Vagina (tissue), 2 donors: Measurements from ENCODE around the gene MTARC2. TPM values are rescaled to one million over a fixed set of nuclear protein-coding genes. Genes with fewer than 3 reads are reported as not detected.

ENCODE experiments used
- DNase-seq, 2 donors: peaks; one replicate each; pipeline ENCODE4 v3.0.0-alpha.2; 2017; ENCODE audit errors: extremely low spot score in 2 of 2
- H3K27ac ChIP-seq: fragments of 200-600 bp; sonication (generic); one replicate; pipeline ENCODE4 v1.5.1; 2019
- H3K27me3 ChIP-seq: fragments of 200-600 bp; sonication (generic); one replicate; pipeline ENCODE4 v1.5.1; 2019
- H3K36me3 ChIP-seq, 2 donors: fragments of 200-600 bp; sonication (generic); one replicate each; pipeline ENCODE4 v1.5.1; 2017 to 2019
- H3K4me1 ChIP-seq: fragments of 200-600 bp; sonication (generic); one replicate; pipeline ENCODE4 v1.5.1; 2019
- H3K4me3 ChIP-seq, 2 donors: fragments of 200-600 bp; sonication (generic); 1 replicate in 1 of 2; 2 replicates in 1 of 2; pipeline ENCODE4 v1.5.1; 2016 to 2019
- H3K9me3 ChIP-seq: fragments of 200-600 bp; sonication (generic); one replicate; pipeline ENCODE4 v1.5.1; 2019
- CTCF ChIP-seq, 3 experiments: fragments of 450-650 bp in 2 of 3; fragments of 200-600 bp in 1 of 3; sonication (generic) in 1 of 3; IDR thresholded peaks; one replicate each; pipeline ENCODE4 v1.5.1; 2017 to 2019; ENCODE audit warnings: antibody characterized with exemption in 3 of 3, mild to moderate bottlenecking in 2 of 3, moderate library complexity in 2 of 3
- POLR2A ChIP-seq, 2 donors: fragments of 450-650 bp; IDR thresholded peaks; one replicate each; pipeline ENCODE4 v1.6.1; 2017; ENCODE audit warnings: antibody characterized with exemption in 2 of 2, mild to moderate bottlenecking in 2 of 2, moderate library complexity in 2 of 2
- POLR2AphosphoS5 ChIP-seq, 2 donors: sonication (generic); formaldehyde crosslinking; IDR thresholded peaks; one replicate each; pipeline ENCODE4 v1.9.0; 2017; ENCODE audit warnings: antibody characterized with exemption in 2 of 2, mild to moderate bottlenecking in 2 of 2, low read depth in 1 of 2; ENCODE audit not compliant: insufficient read depth in 1 of 2
- intact Hi-C: fragments of 100-400 bp; cut with DNase I; formaldehyde crosslinking; loops from one replicate; pipeline ENCODE4 v1.15.1; 2023
- total RNA-seq: library from RNA; depleted of rRNA; stranded (reverse); fragments of >200 nt; gene quantifications from one replicate; pipeline ENCODE4 v1.2.3, GENCODE V29; 2016

The MTARC2 gene
- total RNA-seq, 1 donor from 2014 or later = 14.7 TPM

- Histone ChIP-seq H3K9me3 (no peaks in the 10 kb centered on the region), H3K36me3 (peaks cover 0 to 15% of the 10 kb centered on the region in 2 donors), H3K27ac (no peak overlapping the region), H3K4me3 (no peak overlapping the region), H3K27me3 (no peaks in the 10 kb centered on the region), H3K4me1 (peaks cover 13% of the 10 kb centered on the region)
- intact Hi-C loops = no loop called here
- TF ChIP-seq POLR2A (IDR thresholded peaks at IDR 0.05) (no peak), POLR2AphosphoS5 (IDR thresholded peaks at IDR 0.05; ENCODE audit: insufficient read depth in 1 of 2, low read depth in 1 of 2) (no peak), CTCF (IDR thresholded peaks at IDR 0.05) (no peak)
- DNase-seq = peak in 1 of 2 donors; percentile 49
Measured at GRCh38 chr1:220755309-220755708, 7.2 kb downstream of the MTARC2 start.

DNA sequence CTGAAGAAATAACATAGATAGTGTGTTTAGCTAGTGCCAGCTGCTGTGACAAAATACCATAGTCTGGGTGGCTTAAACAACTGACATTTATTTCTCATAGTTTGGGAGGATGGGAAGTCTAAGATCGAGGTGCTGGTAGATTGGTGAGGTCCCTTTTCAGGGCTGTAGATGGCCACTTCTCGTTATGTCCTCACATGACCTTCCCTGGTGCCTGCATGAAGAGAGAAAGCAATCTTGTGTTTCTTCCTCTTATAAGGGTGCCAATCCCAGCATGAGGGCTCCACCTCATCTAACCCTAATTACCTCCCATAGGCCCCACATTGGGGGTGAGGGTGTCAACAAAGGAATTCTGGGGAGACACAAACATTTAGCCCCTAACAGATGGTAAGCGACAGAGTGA, 9.3 kb downstream of the MTARC2 start:
- Histone ChIP-seq H3K4me3 (no peak overlapping the region), H3K4me1 (no peaks in the 10 kb centered on the region), H3K9me3 (no peaks in the 10 kb centered on the region), H3K27me3 (no peaks in the 10 kb centered on the region), H3K36me3 (peaks cover 0 to 15% of the 10 kb centered on the region in 2 donors), H3K27ac (no peak overlapping the region)
- no peak for DNase-seq
- TF ChIP-seq POLR2A (IDR thresholded peaks at IDR 0.05) (no peak), POLR2AphosphoS5 (IDR thresholded peaks at IDR 0.05; ENCODE audit: insufficient read depth in 1 of 2, low read depth in 1 of 2) (no peak), CTCF (IDR thresholded peaks at IDR 0.05) (no peak)
- intact Hi-C loops = no loop called here

- H3K4me3 ChIP-seq = no peak overlapping the region
- no peaks in the 10 kb centered on the region for H3K4me1 ChIP-seq
- peaks cover 0 to 15% of the 10 kb centered on the region in 2 donors for H3K36me3 ChIP-seq
- H3K9me3 ChIP-seq = no peaks in the 10 kb centered on the region
- H3K27me3 ChIP-seq = no peaks in the 10 kb centered on the region
- no peak overlapping the region for H3K27ac ChIP-seq
- DNase-seq = no peak
- intact Hi-C loops = no loop called here
- TF ChIP-seq POLR2A (IDR thresholded peaks at IDR 0.05) = no peak
- TF ChIP-seq POLR2AphosphoS5 (IDR thresholded peaks at IDR 0.05; ENCODE audit: insufficient read depth in 1 of 2, low read depth in 1 of 2) = no peak
- TF ChIP-seq CTCF (IDR thresholded peaks at IDR 0.05) = no peak
Measured at GRCh38 chr1:220759147-220759546, 11.0 kb downstream of the MTARC2 start.

DNA sequence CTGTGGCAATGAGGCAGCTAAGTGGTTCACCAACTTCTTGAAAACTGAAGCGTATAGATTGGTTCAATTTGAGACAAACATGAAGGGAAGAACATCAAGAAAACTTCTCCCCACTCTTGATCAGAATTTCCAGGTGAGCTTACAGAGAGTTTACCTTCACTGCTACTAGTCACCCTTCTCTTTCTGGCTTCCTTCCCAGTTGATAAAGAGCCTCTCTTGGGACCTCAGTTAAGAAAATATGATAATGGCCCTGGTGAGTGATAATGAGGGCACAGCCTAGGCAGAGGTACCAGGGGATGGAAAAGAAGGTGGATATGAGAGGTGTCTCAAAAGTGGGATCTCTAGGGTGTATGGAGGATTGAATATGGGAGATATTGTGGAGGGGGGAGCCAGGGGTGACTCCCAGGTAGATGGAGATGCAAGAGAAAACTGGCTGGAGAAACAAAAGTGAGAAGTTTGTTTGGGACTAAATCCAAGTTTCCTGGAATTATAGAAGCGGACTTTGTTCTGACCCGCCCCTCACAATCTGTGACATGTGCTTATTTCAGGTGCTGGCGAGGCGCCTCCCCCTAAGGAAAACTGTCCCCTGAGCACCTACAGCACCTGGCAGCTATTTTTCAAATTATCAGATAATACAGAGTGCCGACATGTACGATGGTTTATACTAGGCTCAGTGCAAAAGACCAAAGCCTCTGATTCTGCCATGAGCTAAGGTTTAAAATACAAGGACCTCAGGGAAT, 13.7 kb downstream of the MTARC2 start:
- Histone ChIP-seq H3K27ac (no peak overlapping the region), H3K4me1 (no peaks in the 10 kb centered on the region), H3K36me3 (peaks cover 0 to 3% of the 10 kb centered on the region in 2 donors), H3K27me3 (no peaks in the 10 kb centered on the region), H3K9me3 (no peaks in the 10 kb centered on the region), H3K4me3 (no peak overlapping the region)
- peak in 1 of 2 donors; percentile 44 for DNase-seq
- intact Hi-C loops = no loop called here
- TF ChIP-seq POLR2A (IDR thresholded peaks at IDR 0.05) (no peak), POLR2AphosphoS5 (IDR thresholded peaks at IDR 0.05; ENCODE audit: insufficient read depth in 1 of 2, low read depth in 1 of 2) (no peak), CTCF (IDR thresholded peaks at IDR 0.05) (no peak)

- intact Hi-C loops = no loop called here
- no peak overlapping the region for H3K4me3 ChIP-seq
- no peak overlapping the region for H3K27ac ChIP-seq
- H3K4me1 ChIP-seq = no peaks in the 10 kb centered on the region
- TF ChIP-seq POLR2A (IDR thresholded peaks at IDR 0.05) = no peak
- TF ChIP-seq POLR2AphosphoS5 (IDR thresholded peaks at IDR 0.05; ENCODE audit: insufficient read depth in 1 of 2, low read depth in 1 of 2) = no peak
- TF ChIP-seq CTCF (IDR thresholded peaks at IDR 0.05) = no peak
- H3K9me3 ChIP-seq = no peaks in the 10 kb centered on the region
- DNase-seq = no peak
- no peaks in the 10 kb centered on the region for H3K27me3 ChIP-seq
- no peaks in the 10 kb centered on the region for H3K36me3 ChIP-seq
Measured at GRCh38 chr1:220764757-220765156, 16.6 kb downstream of the MTARC2 start.
